CD4-positive, alpha-beta T cell treated with Interleukin-17A for 4 hours (primary cell): Measurements from ENCODE around the gene DOK4.

Experiments used
- DNase-seq: peaks from one replicate; pipeline ENCODE4 v3.0.0-alpha.2; 2020; ENCODE audit warnings: mixed read lengths

Gene DOK4

GRCh38 chr16:57485916-57486857, at the start of gene DOK4:
DOK4 (minus strand) TSS chr16:57486493; CDS start chr16:57479507, 6,986 bp downstream.
- DNase-seq = peak; percentile 90

GRCh38 chr16:57535680-57536305, 49.5 kb upstream of the DOK4 start:
- peak; percentile 93 for DNase-seq

GRCh38 chr16:57534881-57535658, 48.8 kb upstream of the DOK4 start:
- no peak for DNase-seq

GRCh38 chr16:57534337-57534880, 48.1 kb upstream of the DOK4 start:
- no peak for DNase-seq

- DNase-seq = peak; percentile 67
Observed at GRCh38 chr16:57533431-57534336, 47.4 kb upstream of the DOK4 start.

- no peak for DNase-seq
Observed at GRCh38 chr16:57532266-57532625, 46.0 kb upstream of the DOK4 start.

GRCh38 chr16:57531635-57532265, 45.5 kb upstream of the DOK4 start:
- DNase-seq = no peak

- no peak for DNase-seq
Observed at GRCh38 chr16:57531253-57531575, 44.9 kb upstream of the DOK4 start.

- no peak for DNase-seq
Observed at GRCh38 chr16:57530522-57531252, 44.4 kb upstream of the DOK4 start.

- peak; percentile 86 for DNase-seq
Observed at GRCh38 chr16:57530104-57530521, 43.8 kb upstream of the DOK4 start.

GRCh38 chr16:57529391-57530103, 43.3 kb upstream of the DOK4 start:
- no peak for DNase-seq

- DNase-seq = no peak
Observed at GRCh38 chr16:57528499-57529390, 42.5 kb upstream of the DOK4 start.

- DNase-seq = no peak
Observed at GRCh38 chr16:57527610-57528360, 41.5 kb upstream of the DOK4 start.

- DNase-seq = no peak
Observed at GRCh38 chr16:57527027-57527426, 40.7 kb upstream of the DOK4 start.

GRCh38 chr16:57526498-57526897, 40.2 kb upstream of the DOK4 start:
- no peak for DNase-seq

GRCh38 chr16:57525761-57526160, 39.5 kb upstream of the DOK4 start:
- DNase-seq = no peak

GRCh38 chr16:57522960-57523359, 36.7 kb upstream of the DOK4 start:
- DNase-seq = no peak

- DNase-seq = peak; percentile 89
Observed at GRCh38 chr16:57519796-57520360, 33.6 kb upstream of the DOK4 start.
